Upper lobe of right lung (tissue), 1 donor: Measurements from ENCODE around the gene RTEL1. TPM values are rescaled to one million over a fixed set of nuclear protein-coding genes. Genes with fewer than 3 reads are reported as not detected.

Source experiments
- ATAC-seq: fragments of 200-7000 bp; cut with Tn5 transposase; one replicate; pipeline ENCODE4 v1.9.1; 2020; ENCODE audit warnings: mild to moderate bottlenecking, moderate library complexity
- DNase-seq: peaks from one replicate; pipeline ENCODE4 v3.0.0-alpha.2; 2020
- H3K27ac ChIP-seq: fragments of 200-600 bp; one replicate; pipeline ENCODE4 v1.8.0; 2022
- H3K27me3 ChIP-seq: fragments of 200-600 bp; one replicate; pipeline ENCODE4 v1.8.0; 2022; ENCODE audit warnings: mild to moderate bottlenecking
- H3K36me3 ChIP-seq: fragments of 200-600 bp; one replicate; pipeline ENCODE4 v1.8.0; 2022
- H3K4me1 ChIP-seq: fragments of 200-600 bp; one replicate; pipeline ENCODE4 v1.8.0; 2022
- H3K4me3 ChIP-seq: fragments of 200-600 bp; one replicate; pipeline ENCODE4 v1.8.0; 2022; ENCODE audit warnings: mild to moderate bottlenecking
- H3K9me3 ChIP-seq: fragments of 200-600 bp; one replicate; pipeline ENCODE4 v1.8.0; 2022
- CTCF ChIP-seq: fragments of 200-600 bp; IDR thresholded peaks from one replicate; pipeline ENCODE4 v1.8.0; 2022; ENCODE audit warnings: antibody characterized with exemption
- intact Hi-C: fragments of 100-400 bp; cut with DNase I; formaldehyde crosslinking; loops from one replicate; pipeline ENCODE4 v1.11.0; 2022
- total RNA-seq: library from RNA; stranded (reverse); fragmentation: NEBNext Ultra II Directional; extraction: Animal tissue kit (Norgen Biotek cat#: 25700); gene quantifications from one replicate; pipeline ENCODE4 v1.2.1, GENCODE V29; 2021
- donor health status: DM: no; HTN: yes; CAD: no; lungs with severe emphysema.

Gene RTEL1
- total RNA-seq, 1 donor from 2014 or later, result 26.7 TPM

- peaks cover 43% of the 10 kb centered on the region for H3K36me3 ChIP-seq
- H3K27ac ChIP-seq, result no peak overlapping the region
- no peaks in the 10 kb centered on the region for H3K27me3 ChIP-seq
- intact Hi-C loops, result no loop called here
- TF ChIP-seq CTCF, result no peak
- H3K4me1 ChIP-seq, result no peaks in the 10 kb centered on the region
- no peak for ATAC-seq
- no peak for DNase-seq
- no peak overlapping the region for H3K4me3 ChIP-seq
- no peaks in the 10 kb centered on the region for H3K9me3 ChIP-seq
Measured at GRCh38 chr20:63619505-63619904, 38.6 kb upstream of the RTEL1 start.

GRCh38 chr20:63620991-63621390 is 37.1 kb upstream of the RTEL1 start:
- intact Hi-C loops, result no loop called here
- H3K36me3 ChIP-seq, result peaks cover 32% of the 10 kb centered on the region
- no peak for DNase-seq
- no peak for TF ChIP-seq CTCF
- H3K9me3 ChIP-seq, result no peaks in the 10 kb centered on the region
- H3K27me3 ChIP-seq, result no peaks in the 10 kb centered on the region
- no peak overlapping the region for H3K27ac ChIP-seq
- no peaks in the 10 kb centered on the region for H3K4me1 ChIP-seq
- H3K4me3 ChIP-seq, result no peak overlapping the region
- no peak for ATAC-seq

- Histone ChIP-seq H3K36me3 (peaks cover 21% of the 10 kb centered on the region), H3K27ac (no peak overlapping the region), H3K9me3 (no peaks in the 10 kb centered on the region), H3K27me3 (no peaks in the 10 kb centered on the region), H3K4me1 (no peaks in the 10 kb centered on the region), H3K4me3 (no peak overlapping the region)
- DNase-seq, result no peak
- no peak for TF ChIP-seq CTCF
- intact Hi-C loops, result no loop called here
- ATAC-seq, result no peak
Measured at GRCh38 chr20:63622096-63622495, 36.0 kb upstream of the RTEL1 start.

DNA sequence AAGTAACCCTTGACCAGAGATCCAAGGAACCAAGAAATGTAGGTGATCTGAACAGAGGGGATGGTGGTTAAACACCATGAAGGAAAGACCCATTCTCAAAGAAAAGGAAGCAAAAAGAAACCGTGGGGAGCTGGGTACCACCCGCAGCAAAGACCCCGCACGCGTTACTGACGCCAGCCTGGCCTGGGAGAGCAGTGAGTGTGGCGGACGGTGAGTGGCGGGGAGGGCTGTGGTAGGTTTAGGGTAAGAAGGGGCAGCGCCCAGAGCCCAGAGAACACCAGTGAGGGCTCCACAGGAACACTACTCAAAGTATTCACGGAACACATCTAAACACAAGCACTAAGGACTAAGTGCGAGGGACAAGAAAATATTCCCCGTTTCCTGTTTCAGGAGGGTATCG is 35.4 kb upstream of the RTEL1 start:
- H3K27me3 ChIP-seq, result no peaks in the 10 kb centered on the region
- ATAC-seq (no peak), DNase-seq (no peak)
- no peaks in the 10 kb centered on the region for H3K9me3 ChIP-seq
- H3K27ac ChIP-seq, result no peak overlapping the region
- H3K36me3 ChIP-seq, result peaks cover 15% of the 10 kb centered on the region
- intact Hi-C loops, result no loop called here
- TF ChIP-seq CTCF, result no peak
- no peaks in the 10 kb centered on the region for H3K4me1 ChIP-seq
- H3K4me3 ChIP-seq, result no peak overlapping the region

DNA sequence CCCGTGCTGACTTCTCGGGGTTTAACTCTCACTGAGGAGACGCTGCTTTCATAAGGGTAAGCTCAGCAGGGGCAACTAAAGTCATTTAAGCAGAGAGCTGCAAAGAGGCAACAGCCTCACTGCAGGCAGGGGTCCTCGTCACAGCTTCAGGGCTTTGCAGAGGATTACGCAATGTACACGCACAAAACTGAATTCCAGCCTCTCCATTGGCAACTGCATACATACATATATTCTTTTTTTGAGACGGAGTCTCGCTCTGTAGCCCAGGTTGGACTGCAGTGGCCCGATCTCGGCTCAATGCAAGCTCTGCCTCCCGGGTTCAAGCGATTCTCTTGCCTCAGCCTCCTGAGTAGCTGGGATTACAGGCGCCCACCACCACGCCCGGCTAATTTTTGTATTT is 33.6 kb upstream of the RTEL1 start:
- H3K9me3 ChIP-seq, result no peaks in the 10 kb centered on the region
- intact Hi-C loops, result no loop called here
- TF ChIP-seq CTCF, result no peak
- no peaks in the 10 kb centered on the region for H3K36me3 ChIP-seq
- DNase-seq (no peak), ATAC-seq (no peak)
- no peak overlapping the region for H3K4me3 ChIP-seq
- H3K27me3 ChIP-seq, result no peaks in the 10 kb centered on the region
- H3K27ac ChIP-seq, result no peak overlapping the region
- H3K4me1 ChIP-seq, result peaks cover 8% of the 10 kb centered on the region

GRCh38 chr20:63625771-63626423 is 32.2 kb upstream of the RTEL1 start:
- ATAC-seq (peak; percentile 1), DNase-seq (peak; percentile 75)
- no peak for TF ChIP-seq CTCF
- intact Hi-C loops, result no loop called here
- Histone ChIP-seq H3K4me3 (peak overlapping the region; percentile 67), H3K27me3 (no peaks in the 10 kb centered on the region), H3K9me3 (no peaks in the 10 kb centered on the region), H3K27ac (peak overlapping the region; percentile 92), H3K36me3 (no peaks in the 10 kb centered on the region), H3K4me1 (peaks cover 8% of the 10 kb centered on the region)
